GM21723 (cell line): Measurements from ENCODE around the gene C1QBP.
"Not testable (repeated sequence)": the region's sequence is repeated elsewhere in the genome, so short reads cannot be mapped to it uniquely, and the experiment has no call there.

Experiments used
- ATAC-seq: cut with Tn5 transposase; IDR thresholded peaks from one replicate; pipeline ENCODE4 v1.9.1; 2021; ENCODE audit warnings: mild to moderate bottlenecking, moderate library complexity; ENCODE audit not compliant: unreplicated experiment

The C1QBP gene, protein sequence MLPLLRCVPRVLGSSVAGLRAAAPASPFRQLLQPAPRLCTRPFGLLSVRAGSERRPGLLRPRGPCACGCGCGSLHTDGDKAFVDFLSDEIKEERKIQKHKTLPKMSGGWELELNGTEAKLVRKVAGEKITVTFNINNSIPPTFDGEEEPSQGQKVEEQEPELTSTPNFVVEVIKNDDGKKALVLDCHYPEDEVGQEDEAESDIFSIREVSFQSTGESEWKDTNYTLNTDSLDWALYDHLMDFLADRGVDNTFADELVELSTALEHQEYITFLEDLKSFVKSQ

DNA sequence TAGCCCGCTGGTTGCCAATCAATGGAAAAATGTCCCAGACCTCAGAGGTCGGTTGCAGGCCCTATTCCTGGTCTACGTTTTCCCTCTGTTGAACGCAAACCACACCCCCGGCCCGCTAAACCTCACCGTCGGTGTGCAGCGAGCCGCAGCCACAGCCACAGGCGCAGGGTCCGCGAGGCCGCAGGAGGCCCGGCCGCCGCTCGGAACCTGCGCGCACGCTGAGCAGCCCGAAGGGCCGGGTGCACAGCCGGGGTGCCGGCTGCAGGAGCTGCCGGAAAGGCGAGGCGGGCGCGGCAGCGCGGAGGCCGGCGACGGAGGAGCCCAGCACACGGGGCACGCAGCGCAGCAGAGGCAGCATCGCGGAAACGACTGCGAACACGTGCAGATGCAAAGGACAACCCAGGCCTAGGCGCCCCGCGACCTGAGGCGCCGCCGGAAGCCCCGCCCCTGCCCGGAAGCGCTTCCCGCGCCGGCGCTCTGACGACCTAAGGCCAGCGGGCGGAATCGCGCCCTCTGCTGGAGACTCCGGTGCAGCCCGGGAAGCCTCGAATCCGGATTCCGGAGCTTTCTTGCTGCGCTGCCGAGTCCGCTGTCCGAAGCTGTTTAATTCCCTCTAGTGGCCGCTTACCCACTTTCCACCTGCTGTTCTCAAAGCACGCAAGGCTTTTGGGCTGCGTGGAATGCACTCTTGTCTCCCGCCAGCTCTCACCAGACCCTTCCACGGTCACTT, at the start of gene C1QBP:
Gene C1QBP, minus strand, starts transcription at position 440 of the 730 bp plus-strand sequence. Its CDS starts 82 bp downstream, at position 358.
- ATAC-seq, result peak; percentile 76

DNA sequence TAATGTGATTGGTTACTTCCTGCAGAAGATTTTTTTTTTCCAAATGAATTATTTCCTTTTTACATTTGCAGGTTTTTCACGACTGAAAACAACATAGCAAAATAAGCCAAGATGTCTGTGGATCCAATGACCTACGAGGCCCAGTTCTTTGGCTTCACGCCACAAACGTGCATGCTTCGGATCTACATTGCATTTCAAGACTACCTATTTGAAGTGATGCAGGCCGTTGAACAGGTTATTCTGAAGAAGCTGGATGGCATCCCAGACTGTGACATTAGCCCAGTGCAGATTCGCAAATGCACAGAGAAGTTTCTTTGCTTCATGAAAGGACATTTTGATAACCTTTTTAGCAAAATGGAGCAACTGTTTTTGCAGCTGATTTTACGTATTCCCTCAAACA, 49.8 kb upstream of the C1QBP start:
- no peak for ATAC-seq

DNA sequence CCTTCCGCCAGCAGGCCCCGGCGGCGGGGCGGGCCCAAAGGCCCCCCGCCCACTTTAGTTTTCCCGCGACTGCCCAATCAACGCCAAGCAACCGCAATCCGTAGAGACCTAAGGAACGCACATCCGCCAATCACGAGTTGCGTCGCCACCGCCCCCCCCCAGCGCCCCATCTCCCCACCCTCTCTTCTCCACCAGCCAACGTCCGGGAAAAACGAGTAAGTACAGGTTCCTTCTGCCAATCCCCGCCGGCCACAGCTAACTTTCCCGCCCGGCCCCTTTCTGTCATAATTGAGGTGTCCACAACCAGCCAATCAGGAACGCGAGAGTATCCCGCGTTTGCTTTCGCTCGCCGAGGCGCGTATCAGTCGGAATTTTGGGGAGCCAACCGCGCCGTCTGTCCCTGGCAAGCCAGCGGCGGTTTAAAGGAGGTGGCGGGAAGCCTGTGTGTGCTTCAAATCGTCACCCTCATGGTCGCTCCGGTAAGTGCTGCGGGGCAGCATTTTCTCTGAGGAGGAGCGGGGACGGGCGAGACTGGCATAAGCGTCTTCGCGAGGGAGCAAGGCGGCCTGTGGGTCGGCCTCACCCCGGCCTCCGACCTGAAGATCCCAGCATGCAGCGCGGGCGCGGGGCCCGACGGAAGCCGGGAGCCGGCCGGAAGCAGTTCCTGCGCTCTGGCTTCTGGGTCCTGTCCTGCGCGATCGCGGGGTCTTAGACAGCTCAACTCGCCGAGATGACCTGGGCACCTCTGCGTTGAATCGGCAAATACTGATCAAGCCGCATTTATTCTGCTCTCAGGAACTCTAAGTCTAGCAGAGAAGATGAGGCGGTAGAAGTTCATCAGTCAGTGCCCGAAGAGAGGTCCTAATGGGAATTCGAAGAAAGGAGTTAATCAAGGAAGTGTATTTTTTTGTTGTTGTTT, 47.5 kb upstream of the C1QBP start, which contains the start of gene MIS12:
Gene MIS12, plus strand, starts transcription at position 361 of the 919 bp plus-strand sequence. CDS start 2,297 bp downstream, outside the sequence.
- ATAC-seq, result peak; percentile 78

GRCh38 chr17:5485270-5486205, 46.6 kb upstream of the C1QBP start, which contains the start of gene DERL2:
DERL2 (minus strand) TSS chr17:5486178; CDS start chr17:5486161, 17 bp downstream.
- ATAC-seq, result peak; percentile 19

- ATAC-seq, result no peak
Measured at GRCh38 chr17:5481451-5481850, 42.5 kb upstream of the C1QBP start.

DNA sequence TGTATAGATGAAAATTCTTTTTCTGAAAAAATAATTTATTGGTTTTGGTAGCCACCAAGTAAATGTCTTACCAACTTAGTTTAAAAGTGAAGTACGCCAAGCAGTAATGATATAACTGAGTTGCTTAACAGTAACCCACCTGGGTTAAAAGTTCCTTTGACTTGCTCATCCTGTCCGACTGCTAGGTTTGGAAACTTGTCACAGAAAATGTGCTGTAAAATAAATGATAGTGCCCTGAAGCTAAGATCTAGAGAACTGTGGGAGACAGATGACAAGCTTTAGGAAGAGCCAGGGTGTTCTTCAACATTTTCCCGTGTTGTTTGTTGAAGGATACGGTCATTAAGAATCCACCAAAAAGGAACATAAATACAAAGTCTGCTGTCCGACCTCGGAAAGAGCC, 42.0 kb upstream of the C1QBP start:
- ATAC-seq, result no peak

DNA sequence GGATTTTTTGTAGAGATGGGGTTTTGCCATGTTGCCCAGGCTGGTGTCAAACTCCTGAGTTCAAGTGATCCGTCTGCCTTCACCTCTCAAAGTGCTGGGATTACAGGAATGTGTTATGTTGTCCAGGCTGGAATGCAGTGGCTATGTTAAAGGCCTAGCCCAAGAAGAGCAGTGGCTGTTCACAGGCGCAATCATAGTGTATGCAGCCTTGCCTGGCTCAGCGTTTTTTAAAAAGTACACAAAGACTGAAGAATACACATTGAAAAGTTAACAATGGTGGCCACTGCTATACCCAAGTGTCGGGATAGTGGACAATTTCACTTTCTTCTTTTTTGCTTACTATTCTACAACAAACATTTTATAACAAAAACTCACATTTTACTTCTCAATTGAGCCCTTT, 40.0 kb upstream of the C1QBP start:
- ATAC-seq, result no peak

DNA sequence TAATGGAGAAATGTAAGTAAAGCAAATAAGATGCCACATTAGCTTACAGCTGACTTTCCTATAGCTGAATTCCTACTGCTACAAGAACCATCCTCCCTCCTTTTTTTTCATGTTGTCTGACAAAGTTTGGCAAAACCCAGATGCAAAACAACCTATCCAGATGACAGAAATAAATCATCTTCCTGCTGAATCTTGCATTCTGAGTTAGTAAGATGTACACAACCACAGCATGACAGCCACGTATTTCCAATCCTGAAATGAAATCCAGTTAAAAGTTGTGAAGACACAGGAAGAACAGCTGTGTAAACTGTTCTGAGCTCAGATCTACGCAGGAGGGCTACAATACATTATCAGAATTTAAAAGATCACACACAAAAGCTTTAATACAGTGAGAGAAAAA, 35.0 kb upstream of the C1QBP start:
- ATAC-seq, result no peak

DNA sequence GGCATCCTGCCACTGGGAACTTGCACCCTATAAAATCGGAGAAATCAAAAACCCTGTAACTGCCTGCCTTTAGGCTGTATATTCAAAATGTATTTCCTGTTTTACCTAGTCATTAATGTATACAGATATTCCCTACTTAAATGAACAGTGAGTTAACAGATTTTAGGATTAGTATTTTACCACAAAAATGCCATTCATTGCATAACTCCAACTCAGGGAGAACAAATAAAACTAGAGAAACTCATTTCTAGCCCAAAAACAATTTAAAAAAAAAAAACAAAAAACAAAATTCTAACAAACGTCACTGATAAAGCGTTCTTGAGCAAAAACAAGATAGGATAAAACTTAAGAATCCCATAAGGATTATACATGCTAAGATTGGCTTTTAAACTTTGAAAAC, 33.6 kb upstream of the C1QBP start:
- no peak for ATAC-seq

- no peak for ATAC-seq
Measured at GRCh38 chr17:5468075-5468473, 29.1 kb upstream of the C1QBP start.

- ATAC-seq, result no peak
Measured at GRCh38 chr17:5467416-5467815, 28.5 kb upstream of the C1QBP start.

GRCh38 chr17:5466295-5466694, 27.3 kb upstream of the C1QBP start:
- no peak for ATAC-seq

DNA sequence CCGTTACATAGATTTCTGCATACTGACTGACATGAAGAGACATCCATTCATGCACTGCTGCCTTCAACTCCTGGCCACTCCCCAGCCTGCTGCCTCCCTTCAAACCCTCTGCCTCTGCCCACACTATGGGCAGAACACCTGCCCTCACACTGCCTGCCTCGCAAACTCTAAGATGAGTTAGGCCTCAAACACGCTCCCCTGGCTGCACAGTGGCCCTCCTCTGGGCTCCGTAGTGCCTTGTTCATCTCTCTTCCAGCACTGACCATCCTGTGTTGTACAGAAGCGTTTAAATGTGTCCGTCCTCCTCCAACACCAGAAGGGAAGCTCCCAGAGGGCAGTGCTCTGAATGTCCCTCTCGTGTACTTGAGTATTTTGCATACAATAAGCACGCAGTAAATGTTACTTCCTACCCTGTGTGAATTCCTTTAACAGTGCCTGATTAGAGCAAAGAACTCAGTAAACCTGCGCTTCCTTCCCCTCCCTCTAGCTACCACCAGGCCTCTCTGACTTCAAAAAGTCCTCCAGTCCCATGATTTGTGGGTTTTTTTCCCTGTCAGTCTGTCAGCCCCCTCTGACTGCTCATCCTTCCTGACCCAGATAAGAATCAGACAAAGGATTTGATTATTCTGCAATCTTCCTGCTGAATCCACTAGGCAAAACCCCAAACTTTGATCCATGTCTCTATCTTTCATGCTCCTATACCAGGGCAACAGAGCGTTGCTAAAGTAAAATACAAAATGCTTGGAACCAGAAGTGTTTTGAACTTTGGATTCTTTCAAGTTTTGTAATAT, 26.0 kb upstream of the C1QBP start:
- ATAC-seq, result no peak

- no peak for ATAC-seq
Measured at GRCh38 chr17:5446786-5447185, 7.8 kb upstream of the C1QBP start.

DNA sequence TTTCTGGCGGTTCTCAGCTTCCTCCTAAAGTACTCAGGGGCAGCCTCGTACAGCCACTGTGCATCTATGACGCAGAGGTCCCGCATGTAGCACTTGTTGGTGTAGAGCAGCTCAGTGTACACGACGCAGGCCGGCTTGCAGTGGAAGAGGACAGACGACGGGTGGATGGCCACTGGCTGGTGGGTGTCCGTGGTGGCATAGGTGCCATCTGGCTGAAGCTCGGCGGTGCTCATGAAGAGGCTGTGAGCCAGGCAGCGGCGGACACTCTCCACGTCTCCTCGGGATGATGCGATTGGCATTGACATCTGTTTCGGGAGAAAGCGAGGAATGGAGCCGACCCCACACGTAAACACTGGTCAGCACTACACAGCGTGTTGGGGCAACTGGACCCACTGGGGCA, 5.3 kb upstream of the C1QBP start:
- ATAC-seq, result no peak

DNA sequence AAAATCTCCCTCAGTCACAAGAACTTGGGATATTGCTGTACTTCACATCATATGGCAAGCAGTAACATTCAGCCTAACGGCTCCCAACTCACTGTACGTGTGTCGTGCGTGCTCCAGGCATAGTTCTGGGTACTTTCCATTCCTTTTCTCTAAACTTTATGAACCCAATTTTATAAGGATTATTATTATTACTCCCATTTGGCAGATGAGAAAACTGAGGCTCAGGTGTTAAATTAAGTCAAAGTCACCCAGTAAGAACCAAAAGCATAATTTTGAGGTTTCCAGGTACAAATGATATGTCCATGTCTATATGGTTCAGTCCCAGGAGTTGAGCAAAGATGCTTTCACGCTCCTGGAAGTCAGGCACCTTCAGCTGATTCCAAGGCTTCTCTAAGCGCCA, 4.8 kb upstream of the C1QBP start:
- ATAC-seq, result no peak

GRCh38 chr17:5439446-5439764, 450 bp upstream of the C1QBP start:
- no peak for ATAC-seq

DNA sequence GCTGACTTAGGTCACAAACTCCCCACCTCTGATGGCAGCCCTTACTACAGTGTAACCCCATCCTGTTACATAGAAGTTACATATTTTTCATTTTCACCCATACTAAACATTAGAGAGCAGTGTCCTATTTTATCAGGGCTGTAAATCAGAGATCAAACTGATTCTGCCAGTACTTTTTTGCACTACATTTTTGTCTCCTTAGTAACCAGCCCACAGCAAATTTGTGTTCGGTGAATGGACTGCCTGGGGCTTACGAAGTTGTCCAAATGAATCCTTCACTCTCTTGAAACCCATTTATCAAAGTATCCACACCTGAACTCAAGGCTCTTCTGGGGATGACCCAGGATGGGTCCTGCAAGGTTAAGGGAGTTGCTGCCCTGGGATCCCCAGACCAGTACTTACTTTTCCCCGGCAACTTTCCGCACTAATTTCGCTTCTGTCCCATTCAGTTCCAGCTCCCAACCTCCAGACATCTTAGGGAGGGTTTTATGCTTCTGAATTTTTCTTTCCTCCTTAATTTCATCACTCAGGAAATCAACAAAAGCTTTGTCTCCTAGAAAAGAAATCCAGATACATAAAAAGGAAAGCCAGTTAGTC, 1.1 kb downstream of the C1QBP start:
- ATAC-seq, result no peak

GRCh38 chr17:5435781-5436315, 3.1 kb downstream of the C1QBP start:
- not testable (repeated sequence) for ATAC-seq
